ACC112 (cell line): Measurements from ENCODE around the gene PSMB10.

Experiments
- H2AFZ ChIP-seq: fragments of 200-600 bp; sonication (generic); one replicate; pipeline ENCODE4 v1.6.0; 2017; ENCODE audit warnings: antibody characterized with exemption, low read length; ENCODE audit not compliant: unreplicated experiment
- H3K27ac ChIP-seq: fragments of 200-600 bp; sonication (generic); 2 replicates; pipeline ENCODE4 v1.5.1; 2014; ENCODE audit warnings: low read depth, mild to moderate bottlenecking, antibody characterized with exemption, low read length, moderate library complexity
- H3K27me3 ChIP-seq: fragments of 200-600 bp; sonication (generic); 2 replicates; pipeline ENCODE4 v1.6.1; 2014; ENCODE audit warnings: mild to moderate bottlenecking, antibody characterized with exemption, low read length, moderate library complexity, mixed read lengths; ENCODE audit not compliant: insufficient read depth
- H3K36me3 ChIP-seq: fragments of 200-600 bp; sonication (generic); 2 replicates; pipeline ENCODE4 v1.6.1; 2016; ENCODE audit warnings: mild to moderate bottlenecking, antibody characterized with exemption, low read length, moderate library complexity, mixed read lengths; ENCODE audit not compliant: insufficient read depth
- H3K4me1 ChIP-seq: fragments of 200-600 bp; sonication (generic); one replicate; pipeline ENCODE4 v1.6.1; 2016; ENCODE audit warnings: low read length, mixed read lengths; ENCODE audit not compliant: insufficient read depth, unreplicated experiment, control insufficient read depth
- H3K4me3 ChIP-seq: fragments of 200-600 bp; sonication (generic); 2 replicates; pipeline ENCODE4 v1.5.1; 2014; ENCODE audit warnings: mild to moderate bottlenecking, low read depth, low read length
- H3K79me2 ChIP-seq: fragments of 200-600 bp; sonication (generic); one replicate; pipeline ENCODE4 v1.6.0; 2016; ENCODE audit warnings: low read length; ENCODE audit not compliant: control insufficient read depth, unreplicated experiment, insufficient read depth

Gene PSMB10

GRCh38 chr16:67946966-67947558 is 10.4 kb upstream of the PSMB10 start:
- Histone ChIP-seq H3K4me3 (no peak overlapping the region), H3K36me3 (peaks cover 25% of the 10 kb centered on the region; the same call in 1 of the 2 replicates), H3K79me2 (peaks cover 2% of the 10 kb centered on the region), H2AFZ (no peak overlapping the region), H3K27ac (no peak overlapping the region), H3K27me3 (no peaks in the 10 kb centered on the region), H3K4me1 (no peaks in the 10 kb centered on the region)

GRCh38 chr16:67946128-67946569 is 9.5 kb upstream of the PSMB10 start:
- no peak overlapping the region for H2AFZ ChIP-seq
- no peak overlapping the region for H3K4me3 ChIP-seq
- peaks cover 25% of the 10 kb centered on the region; the same call in 1 of the 2 replicates for H3K36me3 ChIP-seq
- peaks cover 2% of the 10 kb centered on the region for H3K79me2 ChIP-seq
- H3K27me3 ChIP-seq: no peaks in the 10 kb centered on the region
- H3K4me1 ChIP-seq: no peaks in the 10 kb centered on the region
- H3K27ac ChIP-seq: no peak overlapping the region

- Histone ChIP-seq H3K4me1 (no peaks in the 10 kb centered on the region), H3K36me3 (peaks cover 25% of the 10 kb centered on the region; the same call in 1 of the 2 replicates), H2AFZ (no peak overlapping the region), H3K27ac (no peak overlapping the region), H3K4me3 (no peak overlapping the region), H3K27me3 (no peaks in the 10 kb centered on the region), H3K79me2 (peaks cover 2% of the 10 kb centered on the region)
Observed at GRCh38 chr16:67945392-67945933, 8.8 kb upstream of the PSMB10 start.

- no peak overlapping the region for H3K27ac ChIP-seq
- no peaks in the 10 kb centered on the region for H3K27me3 ChIP-seq
- H3K79me2 ChIP-seq: peaks cover 6% of the 10 kb centered on the region
- no peaks in the 10 kb centered on the region for H3K4me1 ChIP-seq
- no peak overlapping the region for H2AFZ ChIP-seq
- H3K4me3 ChIP-seq: no peak overlapping the region
- peaks cover 26% of the 10 kb centered on the region; the same call in 1 of the 2 replicates for H3K36me3 ChIP-seq
Observed at GRCh38 chr16:67944690-67945391, 8.2 kb upstream of the PSMB10 start.

GRCh38 chr16:67943619-67944504 is 7.2 kb upstream of the PSMB10 start, which contains the start of gene LCAT:
LCAT (minus strand) TSS chr16:67944120; CDS start chr16:67944101, 19 bp downstream.
- Histone ChIP-seq H3K27me3 (no peaks in the 10 kb centered on the region), H2AFZ (no peak within 1 kb of the TSS), H3K27ac (no peak within 1 kb of the TSS), H3K36me3 (peaks cover 28% of the 10 kb centered on the region; the same call in 1 of the 2 replicates), H3K4me1 (no peaks in the 10 kb centered on the region), H3K4me3 (no peak within 1 kb of the TSS), H3K79me2 (peaks cover 6% of the 10 kb centered on the region)

GRCh38 chr16:67943256-67943618 is 6.6 kb upstream of the PSMB10 start:
- H3K4me1 ChIP-seq: no peaks in the 10 kb centered on the region
- H3K27me3 ChIP-seq: no peaks in the 10 kb centered on the region
- H3K27ac ChIP-seq: no peak overlapping the region
- peaks cover 28% of the 10 kb centered on the region; the same call in 1 of the 2 replicates for H3K36me3 ChIP-seq
- no peak overlapping the region for H2AFZ ChIP-seq
- H3K4me3 ChIP-seq: no peak overlapping the region
- peaks cover 6% of the 10 kb centered on the region for H3K79me2 ChIP-seq

GRCh38 chr16:67942510-67943255 is 6.0 kb upstream of the PSMB10 start:
- peaks cover 3% of the 10 kb centered on the region for H3K79me2 ChIP-seq
- H3K27ac ChIP-seq: no peak overlapping the region
- no peak overlapping the region for H2AFZ ChIP-seq
- H3K27me3 ChIP-seq: no peaks in the 10 kb centered on the region
- H3K36me3 ChIP-seq: peaks cover 23% of the 10 kb centered on the region; the same call in 1 of the 2 replicates
- no peaks in the 10 kb centered on the region for H3K4me1 ChIP-seq
- no peak overlapping the region for H3K4me3 ChIP-seq

- H2AFZ ChIP-seq: no peak overlapping the region
- no peak overlapping the region for H3K27ac ChIP-seq
- H3K27me3 ChIP-seq: no peaks in the 10 kb centered on the region
- H3K4me1 ChIP-seq: peaks cover 4% of the 10 kb centered on the region
- H3K36me3 ChIP-seq: peaks cover 17% of the 10 kb centered on the region; the same call in 1 of the 2 replicates
- H3K79me2 ChIP-seq: peaks cover 4% of the 10 kb centered on the region
- H3K4me3 ChIP-seq: no peak overlapping the region
Observed at GRCh38 chr16:67942200-67942509, 5.5 kb upstream of the PSMB10 start.

- Histone ChIP-seq H2AFZ (no peak overlapping the region), H3K27me3 (no peaks in the 10 kb centered on the region), H3K4me1 (peaks cover 7% of the 10 kb centered on the region), H3K4me3 (no peak overlapping the region), H3K36me3 (peaks cover 13% of the 10 kb centered on the region; the same call in 1 of the 2 replicates), H3K27ac (no peak overlapping the region), H3K79me2 (peaks cover 8% of the 10 kb centered on the region)
Observed at GRCh38 chr16:67941469-67942199, 5.0 kb upstream of the PSMB10 start.
